DMS53 treated with DMSO at 0.1 percent for 48 hours (cell line): ENCODE measurements around the gene HOXB13.
A peak's percentile ranks its signal among the peaks of the same experiment; 100 is the strongest.
"Not testable (repeated sequence)": the region's sequence is repeated elsewhere in the genome, so short reads cannot be mapped to it uniquely, and the experiment has no call there.

Experiments used
- DNase-seq: peaks from one replicate; lab custom pipeline; 2025; ENCODE audit not compliant: unreplicated experiment; lab: John Stamatoyannopoulos, UW

Gene HOXB13

GRCh38 chr17:48726916-48727286 lies 1.6 kb downstream of the HOXB13 start:
- no peak for DNase-seq

GRCh38 chr17:48726114-48726915 lies 2.2 kb downstream of the HOXB13 start:
- no peak for DNase-seq

- DNase-seq, result no peak
These were observed 3.1 kb downstream of the HOXB13 start for GRCh38 chr17:48725288-48726064.

- DNase-seq, result no peak
These were observed 3.6 kb downstream of the HOXB13 start for GRCh38 chr17:48725004-48725287.

GRCh38 chr17:48724251-48725003 lies 4.1 kb downstream of the HOXB13 start:
- DNase-seq, result peak; percentile 13

GRCh38 chr17:48723423-48724250 lies 4.9 kb downstream of the HOXB13 start:
- DNase-seq, result no peak

GRCh38 chr17:48722915-48723422 lies 5.6 kb downstream of the HOXB13 start, which contains the start of gene PRAC2:
Gene PRAC2, plus strand, starts transcription at chr17:48723185. Its CDS starts 1,226 bp downstream, at chr17:48724411.
- DNase-seq, result no peak

- DNase-seq, result no peak
These were observed 6.2 kb downstream of the HOXB13 start, which contains the start of gene PRAC1 for GRCh38 chr17:48722201-48722907. Gene PRAC1, minus strand, starts transcription at chr17:48722518. Its CDS starts 126 bp downstream, at chr17:48722392.

GRCh38 chr17:48721009-48721402 lies 7.5 kb downstream of the HOXB13 start:
- DNase-seq, result no peak

GRCh38 chr17:48720266-48721008 lies 8.1 kb downstream of the HOXB13 start:
- DNase-seq, result no peak

GRCh38 chr17:48719642-48720265 lies 8.8 kb downstream of the HOXB13 start:
- DNase-seq, result no peak

- no peak for DNase-seq
These were observed 9.5 kb downstream of the HOXB13 start for GRCh38 chr17:48718761-48719641.

GRCh38 chr17:48718227-48718760 lies 10.3 kb downstream of the HOXB13 start:
- no peak for DNase-seq

- no peak for DNase-seq
These were observed 11.0 kb downstream of the HOXB13 start for GRCh38 chr17:48717367-48718226.

GRCh38 chr17:48716549-48716948 lies 12.0 kb downstream of the HOXB13 start:
- not testable (repeated sequence) for DNase-seq
